Stimulated activated CD4-positive, alpha-beta T cell treated with anti-CD3 and anti-CD28 coated beads, Interleukin-15, amount 100 ng/mL, for 48 hours (primary cell): Measurements from ENCODE around the gene PEX5.
"Not testable (repeated sequence)": the region's sequence is repeated elsewhere in the genome, so short reads cannot be mapped to it uniquely, and the experiment has no call there.

Experiments
- DNase-seq, 2 donors: peaks; one replicate each; pipeline ENCODE4 v3.0.0-alpha.2; 2020; ENCODE audit warnings: low read depth in 2 of 2

Gene PEX5

DNA sequence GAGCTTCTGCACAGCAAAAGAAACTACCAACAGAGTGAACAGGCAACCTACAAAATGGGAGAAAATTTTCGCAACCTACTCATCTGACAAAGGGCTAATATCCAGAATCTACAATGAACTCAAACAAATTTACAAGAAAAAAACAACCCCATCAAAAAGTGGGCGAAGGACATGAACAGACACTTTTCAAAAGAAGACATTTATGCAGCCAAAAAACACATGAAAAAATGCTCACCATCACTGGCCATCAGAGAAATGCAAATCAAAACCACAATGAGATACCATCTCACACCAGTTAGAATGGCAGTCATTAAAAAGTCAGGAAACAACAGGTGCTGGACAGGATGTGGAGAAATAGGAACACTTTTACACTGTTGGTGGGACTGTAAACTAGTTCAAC is 24.3 kb downstream of the PEX5 start:
- not testable (repeated sequence) for DNase-seq

DNA sequence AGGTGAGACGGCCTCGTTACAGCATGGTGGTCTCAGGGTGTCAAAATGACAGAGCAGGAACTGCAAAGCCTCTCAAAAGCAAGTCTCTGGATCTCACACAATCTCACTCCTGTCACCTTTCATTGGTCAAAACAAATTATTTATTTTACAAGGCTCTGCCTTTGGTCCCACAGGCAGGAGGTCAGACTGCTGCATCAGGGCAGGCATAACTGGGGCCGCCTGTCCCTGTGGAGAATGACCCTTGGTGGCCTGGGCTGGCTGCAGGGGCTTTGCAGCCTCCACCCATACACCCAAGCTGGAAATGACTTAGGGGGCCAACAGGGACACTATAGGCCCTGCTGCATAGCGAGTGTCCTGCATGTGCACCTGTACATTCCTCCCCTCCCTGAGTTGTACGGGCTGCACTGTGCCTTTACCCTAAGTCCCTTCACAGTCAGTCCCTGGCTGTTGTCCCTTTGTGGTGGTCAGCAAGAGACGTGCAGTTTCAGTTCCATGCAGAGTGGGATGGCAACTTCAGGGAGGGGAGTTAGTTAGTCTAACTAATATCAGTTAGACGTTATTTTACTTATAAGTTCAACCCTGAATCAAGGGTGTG is 28.1 kb downstream of the PEX5 start:
- DNase-seq: no peak

DNA sequence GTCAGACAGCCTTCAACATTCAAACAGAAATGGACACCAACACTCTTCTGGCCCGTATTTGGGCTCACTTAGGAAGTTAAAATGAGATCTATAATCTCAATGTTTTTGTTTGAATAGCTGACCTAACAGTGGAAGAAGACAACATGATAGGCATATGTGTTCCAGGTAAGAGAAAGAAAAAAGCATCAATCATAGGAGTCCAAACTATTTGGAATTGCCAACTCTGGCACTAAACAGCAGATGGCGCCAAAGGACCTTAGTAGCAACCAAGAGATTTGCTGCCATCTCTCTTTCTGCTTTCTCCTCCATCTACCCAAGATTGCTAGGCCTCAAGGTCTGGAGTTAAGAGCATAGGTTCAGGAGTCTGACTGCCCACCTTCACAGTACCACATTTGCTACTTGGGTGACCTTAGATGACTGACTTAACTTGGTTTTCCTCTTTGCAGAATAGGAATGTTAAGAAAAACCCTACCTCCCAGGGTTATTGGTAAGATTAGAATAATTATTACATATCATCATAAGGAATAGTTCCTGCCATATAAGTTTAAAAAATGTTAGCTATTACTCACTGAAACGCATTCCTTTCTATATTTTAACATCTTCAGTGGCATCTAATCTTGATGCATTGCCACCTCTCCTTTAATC is 30.2 kb downstream of the PEX5 start:
- DNase-seq: peak; percentile 39 to 62

DNA sequence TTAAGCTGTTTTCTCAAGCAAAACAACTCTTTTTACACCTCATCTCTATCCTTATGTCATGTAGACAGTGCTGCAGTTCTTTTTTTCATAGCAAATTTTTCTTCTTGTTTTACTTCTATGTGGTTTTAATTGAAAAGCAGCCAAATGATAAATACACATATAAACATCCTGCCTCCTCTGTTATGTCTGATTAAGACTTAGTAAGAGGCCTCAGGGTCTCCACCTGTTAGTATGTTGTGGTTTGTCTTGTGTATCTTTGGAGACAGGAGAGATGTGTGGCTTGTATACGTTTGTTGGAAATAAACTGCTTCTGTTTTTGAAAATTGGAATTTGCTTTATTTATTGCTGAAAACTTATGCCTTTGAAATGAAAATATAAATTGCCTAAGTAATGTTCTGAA is 32.0 kb downstream of the PEX5 start:
- no peak for DNase-seq

DNA sequence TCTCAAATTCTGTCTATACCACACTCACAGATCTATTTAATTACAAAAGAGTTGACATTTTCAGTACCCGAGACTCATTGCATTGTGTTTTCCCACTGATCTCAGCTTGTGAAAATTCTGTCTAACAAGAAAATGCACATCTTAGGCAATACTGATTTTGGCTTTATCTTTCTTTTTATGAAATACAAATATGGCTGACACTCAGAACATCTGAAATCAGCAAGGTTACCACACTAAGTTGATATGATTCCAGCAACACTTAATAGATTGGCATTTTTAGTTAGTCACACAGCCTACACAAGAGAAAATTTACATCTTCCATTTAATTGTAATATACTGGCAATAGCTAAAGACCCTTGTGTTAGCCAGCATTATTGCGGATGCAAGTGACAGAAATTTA is 40.3 kb downstream of the PEX5 start:
- DNase-seq: no peak

DNA sequence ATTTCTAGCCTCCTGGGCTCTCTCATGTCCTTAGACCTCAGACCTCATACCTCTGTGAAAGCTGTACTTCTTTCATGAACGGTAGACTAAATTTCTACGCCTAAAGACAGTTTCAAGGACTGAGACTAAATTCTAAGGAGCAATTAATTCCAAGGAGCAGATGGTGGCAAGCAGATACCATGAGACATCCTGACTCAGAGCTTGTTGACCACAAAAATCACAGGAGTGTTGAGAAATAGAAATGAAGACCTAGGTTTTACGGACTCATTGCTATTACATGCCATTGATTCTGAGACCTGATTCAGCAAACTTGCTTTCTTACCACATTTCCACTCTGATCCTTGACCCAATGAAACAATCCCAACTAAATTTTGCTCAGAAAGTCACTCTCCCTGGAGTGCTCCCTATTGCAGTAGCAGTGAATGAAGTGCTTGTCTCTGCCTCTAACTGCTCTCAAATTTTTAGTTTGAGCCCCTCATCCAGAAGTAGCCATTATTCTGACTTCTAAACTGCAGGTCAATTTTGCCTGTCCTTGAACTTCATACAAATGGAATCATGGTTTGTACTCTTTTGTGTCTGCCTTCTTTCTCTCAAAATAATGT is 52.0 kb downstream of the PEX5 start:
- no peak for DNase-seq

DNA sequence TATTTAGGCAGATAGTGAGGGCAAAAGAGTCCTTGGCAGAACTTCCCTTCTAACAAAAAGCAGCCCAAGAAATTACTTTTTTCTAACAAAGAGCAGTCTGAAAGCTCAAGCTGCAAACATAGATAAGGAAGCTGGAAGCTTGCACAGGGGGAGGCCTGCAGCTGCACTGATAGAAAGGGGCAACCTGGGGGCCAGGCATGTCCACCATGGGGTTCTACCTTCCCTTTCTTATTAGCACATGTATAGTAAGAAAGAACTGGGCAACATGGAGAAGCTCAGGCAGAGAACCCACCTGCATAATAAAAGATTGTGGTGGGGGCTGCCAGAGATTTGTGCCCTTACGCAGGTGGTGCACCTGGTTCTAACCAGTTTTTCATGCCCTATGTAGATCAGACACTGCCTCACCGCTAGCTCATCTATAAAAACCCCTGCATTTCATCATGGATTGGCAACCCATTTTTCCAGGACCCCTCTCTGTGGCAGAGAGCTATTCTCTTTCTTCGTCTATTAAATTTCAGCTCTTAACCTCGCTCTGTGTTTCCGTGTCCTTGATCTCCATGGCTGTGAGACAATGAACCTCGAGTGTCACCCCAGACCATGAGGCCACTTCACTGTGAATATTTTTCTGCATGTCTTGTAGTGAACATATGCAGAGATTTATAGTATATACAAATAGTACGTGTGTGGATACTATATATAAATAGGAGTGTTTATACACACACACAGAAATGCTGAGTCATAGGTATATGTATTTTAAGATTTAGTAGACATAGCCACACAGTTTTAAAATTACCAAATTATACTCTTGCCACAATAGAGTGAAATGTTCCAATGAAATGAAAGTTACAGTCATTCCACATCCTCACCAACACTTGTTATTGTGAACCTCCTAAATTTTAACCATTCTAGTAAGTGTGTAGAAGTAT is 53.0 kb downstream of the PEX5 start:
- DNase-seq: no peak

DNA sequence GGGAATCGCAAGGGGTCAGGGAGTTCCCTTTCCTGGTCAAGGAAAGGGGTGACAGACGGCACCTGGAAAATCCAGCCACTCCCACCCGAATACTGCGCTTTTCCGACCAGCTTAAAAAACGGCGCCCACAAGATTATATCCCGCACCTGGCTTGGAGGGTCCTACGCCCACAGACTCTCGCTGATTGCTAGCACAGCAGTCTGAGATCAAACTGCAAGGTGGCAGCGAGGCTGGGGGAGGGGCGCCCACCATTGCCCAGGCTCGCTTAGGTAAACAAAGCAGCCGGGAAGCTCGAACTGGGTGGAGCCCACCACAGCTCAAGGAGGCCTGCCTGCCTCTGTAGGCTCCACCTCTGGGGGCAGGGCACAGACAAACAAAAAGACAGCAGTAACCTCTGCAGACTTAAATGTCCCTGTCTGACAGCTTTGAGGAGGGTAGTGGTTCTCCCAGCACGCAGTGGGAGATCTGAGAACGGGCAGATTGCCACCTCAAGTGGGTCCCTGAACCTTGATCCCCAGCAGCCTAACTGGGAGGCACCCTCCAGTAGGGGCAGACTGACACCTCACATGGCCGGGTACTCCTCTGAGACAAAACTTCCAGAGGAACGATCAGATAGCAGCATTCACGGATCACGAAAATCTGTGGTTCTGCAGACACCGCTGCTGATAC is 62.0 kb downstream of the PEX5 start:
- not testable (repeated sequence) for DNase-seq

DNA sequence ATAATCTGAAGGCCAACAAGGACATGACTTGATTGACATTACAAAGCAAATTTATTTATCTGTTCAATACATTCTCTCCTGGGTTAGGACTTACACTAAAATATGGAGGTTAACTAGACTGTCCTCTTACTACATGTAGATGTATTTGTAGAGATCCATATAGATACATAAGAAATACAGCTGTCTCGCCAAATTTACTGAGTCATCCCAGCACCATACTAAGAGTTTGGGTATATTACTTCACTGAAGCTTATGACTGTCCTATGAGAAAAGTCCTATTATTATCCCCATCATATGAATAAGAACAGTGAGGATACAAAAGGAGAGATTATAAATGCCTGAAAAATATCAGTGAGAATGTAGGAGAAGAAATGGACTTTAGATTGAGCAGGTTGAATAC is 69.6 kb downstream of the PEX5 start:
- DNase-seq: no peak
